HEK293 (cell line): ENCODE data around the gene RHEX.

Experiments
- CTCF ChIA-PET: fragments of 350-600 bp; formaldehyde crosslinking; extraction: SDS; loops from one replicate; lab custom pipeline; 2021; ENCODE audit warnings: antibody characterized with exemption; lab: Yijun Ruan, JAX
- POLR2A ChIA-PET: fragments of 300-600 bp; formaldehyde crosslinking; extraction: SDS; loops from one replicate; lab custom pipeline; 2020; ENCODE audit warnings: antibody characterized with exemption, inconsistent platforms; lab: Yijun Ruan, JAX
- H3K27ac ChIP-seq: fragments of 200-500 bp; sonication (Bioruptor generic); 2 replicates; pipeline ENCODE4 v1.5.1; 2014; ENCODE audit warnings: low read depth, low read length, control low read depth, inconsistent platforms; ENCODE audit errors: extremely low read depth
- H3K36me3 ChIP-seq, 2 experiments: fragments of 200-500 bp in 1 of 2; sonication (Bioruptor generic) in 1 of 2; 1 replicate in 1 of 2; 2 replicates in 1 of 2; pipeline ENCODE4 v1.5.1; 2014 to 2017; ENCODE audit warnings: inconsistent platforms in 2 of 2, low read length in 2 of 2; ENCODE audit not compliant: control insufficient read depth in 2 of 2, insufficient read depth in 1 of 2
- H3K4me1 ChIP-seq: fragments of 200-500 bp; sonication (Bioruptor generic); 2 replicates; pipeline ENCODE4 v1.5.1; 2014; ENCODE audit warnings: mild to moderate bottlenecking, low read length, inconsistent platforms; ENCODE audit not compliant: control insufficient read depth, insufficient read depth
- H3K4me3 ChIP-seq: 2 replicates; pipeline ENCODE4 v1.5.1; 2011; ENCODE audit warnings: low read depth, mild to moderate bottlenecking, control low read depth, low read length, moderate library complexity
- H3K9me3 ChIP-seq: fragments of 200-500 bp; sonication (Bioruptor generic); 2 replicates; pipeline ENCODE4 v1.5.1; 2014; ENCODE audit warnings: low read depth, low read length, inconsistent platforms; ENCODE audit not compliant: control insufficient read depth, insufficient read depth
- GLIS2 ChIP-seq: fragments of 450-650 bp; formaldehyde crosslinking; IDR thresholded peaks from 2 replicates; pipeline ENCODE4 v1.5.1; 2016; ENCODE audit warnings: missing biosample characterization, missing genetic modification characterization
- HOXD13 ChIP-seq: sonication (generic); formaldehyde crosslinking; IDR thresholded peaks from 2 replicates; pipeline ENCODE4 v1.8.0; 2022; ENCODE audit warnings: missing genetic modification reagents, borderline replicate concordance
- RBAK ChIP-seq: fragments of 450-650 bp; formaldehyde crosslinking; IDR thresholded peaks from 2 replicates; pipeline ENCODE4 v1.5.1; 2016; ENCODE audit warnings: missing biosample characterization, missing genetic modification characterization
- SP2 ChIP-seq: fragments of 450-650 bp; formaldehyde crosslinking; IDR thresholded peaks from 2 replicates; pipeline ENCODE4 v1.5.1; 2016; ENCODE audit warnings: missing biosample characterization, missing genetic modification characterization
- SP7 ChIP-seq: fragments of 450-650 bp; formaldehyde crosslinking; IDR thresholded peaks from 2 replicates; pipeline ENCODE4 v1.5.1; 2016; ENCODE audit warnings: missing biosample characterization, missing genetic modification characterization
- YY2 ChIP-seq: fragments of 450-650 bp; formaldehyde crosslinking; IDR thresholded peaks from 2 replicates; pipeline ENCODE4 v1.5.1; 2016; ENCODE audit warnings: missing biosample characterization, missing genetic modification characterization
- ZBTB7A ChIP-seq: fragments of 450-650 bp; formaldehyde crosslinking; IDR thresholded peaks from 2 replicates; pipeline ENCODE4 v1.5.1; 2016; ENCODE audit warnings: low read depth, missing biosample characterization, missing genetic modification characterization
- ZFP41 ChIP-seq: fragments of 450-650 bp; formaldehyde crosslinking; IDR thresholded peaks from 2 replicates; pipeline ENCODE4 v1.5.1; 2016; ENCODE audit warnings: missing biosample characterization, missing genetic modification characterization, borderline replicate concordance
- ZIC2 ChIP-seq: fragments of 450-650 bp; formaldehyde crosslinking; IDR thresholded peaks from 2 replicates; pipeline ENCODE4 v1.5.1; 2016; ENCODE audit warnings: missing biosample characterization, missing genetic modification characterization
- ZNF157 ChIP-seq: fragments of 450-650 bp; formaldehyde crosslinking; IDR thresholded peaks from 2 replicates; pipeline ENCODE4 v1.5.1; 2016; ENCODE audit warnings: missing biosample characterization, missing genetic modification characterization
- ZNF175 ChIP-seq: fragments of 450-650 bp; formaldehyde crosslinking; IDR thresholded peaks from 2 replicates; pipeline ENCODE4 v1.5.1; 2016; ENCODE audit warnings: missing biosample characterization, missing genetic modification characterization
- ZNF202 ChIP-seq: fragments of 450-650 bp; formaldehyde crosslinking; IDR thresholded peaks from 2 replicates; pipeline ENCODE4 v1.5.1; 2016; ENCODE audit warnings: missing biosample characterization, missing genetic modification characterization, borderline replicate concordance
- ZNF26 ChIP-seq: fragments of 450-650 bp; formaldehyde crosslinking; IDR thresholded peaks from 2 replicates; pipeline ENCODE4 v1.5.1; 2016; ENCODE audit warnings: missing biosample characterization, missing genetic modification characterization
- ZNF292 ChIP-seq: fragments of 450-650 bp; formaldehyde crosslinking; IDR thresholded peaks from 2 replicates; pipeline ENCODE4 v1.5.1; 2016; ENCODE audit warnings: low read depth, missing biosample characterization, missing genetic modification characterization, borderline replicate concordance
- ZNF335 ChIP-seq: fragments of 450-650 bp; formaldehyde crosslinking; conservative IDR thresholded peaks from 2 replicates; pipeline ENCODE4 v1.5.1; 2016; ENCODE audit warnings: missing biosample characterization, missing genetic modification characterization
- ZNF354C ChIP-seq: fragments of 450-650 bp; formaldehyde crosslinking; IDR thresholded peaks from 2 replicates; pipeline ENCODE4 v1.5.1; 2016; ENCODE audit warnings: missing biosample characterization, missing genetic modification characterization, low read depth, borderline replicate concordance
- ZNF529 ChIP-seq: fragments of 450-650 bp; formaldehyde crosslinking; IDR thresholded peaks from 2 replicates; pipeline ENCODE4 v1.5.1; 2017; ENCODE audit warnings: missing genetic modification characterization, missing biosample characterization; ENCODE audit not compliant: insufficient replicate concordance
- ZNF530 ChIP-seq: fragments of 450-650 bp; formaldehyde crosslinking; IDR thresholded peaks from 2 replicates; pipeline ENCODE4 v1.5.1; 2016; ENCODE audit warnings: low read depth, missing biosample characterization, missing genetic modification characterization
- ZNF624 ChIP-seq: fragments of 450-650 bp; formaldehyde crosslinking; IDR thresholded peaks from 2 replicates; pipeline ENCODE4 v1.5.1; 2017; ENCODE audit warnings: missing biosample characterization, missing genetic modification characterization
- ZNF658 ChIP-seq: fragments of 450-650 bp; formaldehyde crosslinking; IDR thresholded peaks from 2 replicates; pipeline ENCODE4; 2016; ENCODE audit warnings: missing biosample characterization, missing genetic modification characterization
- ZNF660 ChIP-seq: fragments of 450-650 bp; IDR thresholded peaks from 2 replicates; pipeline ENCODE4 v1.5.1; 2018; ENCODE audit warnings: missing biosample characterization, mild to moderate bottlenecking, missing genetic modification characterization
- ZNF692 ChIP-seq: fragments of 450-650 bp; formaldehyde crosslinking; IDR thresholded peaks from 2 replicates; pipeline ENCODE4 v1.5.1; 2016; ENCODE audit warnings: missing biosample characterization, missing genetic modification characterization
- ZNF792 ChIP-seq: fragments of 450-650 bp; formaldehyde crosslinking; IDR thresholded peaks from 2 replicates; pipeline ENCODE4 v1.5.1; 2016; ENCODE audit warnings: missing biosample characterization, missing genetic modification characterization
- TF ChIP-seq, protein P1 (sequence below): fragments of 450-650 bp; formaldehyde crosslinking; IDR thresholded peaks from 2 replicates; pipeline ENCODE4 v1.5.1; 2016; ENCODE audit warnings: missing biosample characterization, missing genetic modification characterization
- TF ChIP-seq, protein P2 (sequence below): fragments of 450-650 bp; formaldehyde crosslinking; conservative IDR thresholded peaks from 2 replicates; pipeline ENCODE4 v1.5.1; 2016; ENCODE audit warnings: low read depth, missing biosample characterization, missing genetic modification characterization

RHEX gene

DNA sequence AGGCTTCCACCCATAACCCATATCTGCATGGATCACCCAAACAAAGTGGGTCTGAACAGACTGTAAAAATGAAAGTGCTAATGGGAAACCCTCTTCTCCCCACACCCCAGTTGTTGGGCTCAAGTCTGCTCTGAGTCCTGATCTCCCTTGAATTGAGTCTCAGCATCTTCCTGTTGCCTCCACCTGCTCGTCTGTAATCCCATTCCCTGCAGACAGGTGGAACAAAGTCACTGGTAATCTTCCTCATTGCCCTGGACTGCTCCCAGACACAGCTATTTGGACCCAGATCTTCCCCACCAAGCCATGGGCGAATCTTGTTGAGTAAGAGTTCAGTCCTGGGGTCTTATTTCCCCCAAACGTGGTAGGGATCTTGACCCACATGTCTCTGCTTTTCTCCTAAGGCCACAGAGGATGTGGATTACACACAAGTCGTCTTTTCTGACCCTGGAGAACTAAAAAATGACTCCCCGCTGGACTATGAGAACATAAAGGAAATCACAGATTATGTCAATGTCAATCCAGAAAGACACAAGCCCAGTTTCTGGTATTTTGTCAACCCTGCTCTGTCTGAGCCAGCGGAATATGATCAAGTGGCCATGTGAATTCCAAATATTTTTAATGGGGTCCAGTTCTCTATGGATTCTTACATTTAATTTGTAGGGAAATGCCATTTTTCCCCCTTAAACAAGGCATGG lies 48.5 kb downstream of the RHEX start:
- POLR2A ChIA-PET, result no interaction called here
- H3K4me1 ChIP-seq, result no peaks in the 10 kb centered on the region
- CTCF ChIA-PET, result interaction anchor here (0.6 to 11.1 kb wide), 9 partner anchors 17 to 1018 kb away, joined by 3 to 151 read pairs (median 4); no protein-coding TSS in a partner anchor
- H3K36me3 ChIP-seq, result no peaks in the 10 kb centered on the region
- H3K4me3 ChIP-seq, result no peak overlapping the region
- H3K9me3 ChIP-seq, result no peaks in the 10 kb centered on the region
- no peak overlapping the region for H3K27ac ChIP-seq
- TF ChIP-seq, protein P1, sequence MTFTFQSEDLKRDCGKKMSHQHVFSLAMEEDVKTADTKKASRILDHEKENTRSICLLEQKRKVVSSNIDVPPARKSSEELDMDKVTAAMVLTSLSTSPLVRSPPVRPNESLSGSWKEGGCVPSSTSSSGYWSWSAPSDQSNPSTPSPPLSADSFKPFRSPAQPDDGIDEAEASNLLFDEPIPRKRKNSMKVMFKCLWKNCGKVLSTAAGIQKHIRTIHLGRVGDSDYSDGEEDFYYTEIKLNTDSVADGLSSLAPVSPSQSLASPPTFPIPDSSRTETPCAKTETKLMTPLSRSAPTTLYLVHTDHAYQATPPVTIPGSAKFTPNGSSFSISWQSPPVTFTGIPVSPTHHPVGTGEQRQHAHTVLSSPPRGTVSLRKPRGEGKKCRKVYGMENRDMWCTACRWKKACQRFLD (tag by site-specific recombination), result no peak
- TF ChIP-seq ZIC2 (tag by site-specific recombination) (no peak), SP2 (tag by site-specific recombination) (no peak), ZNF157 (tag by site-specific recombination) (no peak), ZNF292 (tag by site-specific recombination) (no peak), ZNF660 (no peak), ZNF202 (no peak), ZNF335 (tag by site-specific recombination) (no peak), ZNF692 (no peak), RBAK (no peak), GLIS2 (tag by site-specific recombination) (no peak), SP7 (no peak), ZNF530 (tag by site-specific recombination) (no peak), ZNF354C (tag by site-specific recombination) (no peak), YY2 (tag by site-specific recombination) (no peak)
- TF ChIP-seq, protein P2, sequence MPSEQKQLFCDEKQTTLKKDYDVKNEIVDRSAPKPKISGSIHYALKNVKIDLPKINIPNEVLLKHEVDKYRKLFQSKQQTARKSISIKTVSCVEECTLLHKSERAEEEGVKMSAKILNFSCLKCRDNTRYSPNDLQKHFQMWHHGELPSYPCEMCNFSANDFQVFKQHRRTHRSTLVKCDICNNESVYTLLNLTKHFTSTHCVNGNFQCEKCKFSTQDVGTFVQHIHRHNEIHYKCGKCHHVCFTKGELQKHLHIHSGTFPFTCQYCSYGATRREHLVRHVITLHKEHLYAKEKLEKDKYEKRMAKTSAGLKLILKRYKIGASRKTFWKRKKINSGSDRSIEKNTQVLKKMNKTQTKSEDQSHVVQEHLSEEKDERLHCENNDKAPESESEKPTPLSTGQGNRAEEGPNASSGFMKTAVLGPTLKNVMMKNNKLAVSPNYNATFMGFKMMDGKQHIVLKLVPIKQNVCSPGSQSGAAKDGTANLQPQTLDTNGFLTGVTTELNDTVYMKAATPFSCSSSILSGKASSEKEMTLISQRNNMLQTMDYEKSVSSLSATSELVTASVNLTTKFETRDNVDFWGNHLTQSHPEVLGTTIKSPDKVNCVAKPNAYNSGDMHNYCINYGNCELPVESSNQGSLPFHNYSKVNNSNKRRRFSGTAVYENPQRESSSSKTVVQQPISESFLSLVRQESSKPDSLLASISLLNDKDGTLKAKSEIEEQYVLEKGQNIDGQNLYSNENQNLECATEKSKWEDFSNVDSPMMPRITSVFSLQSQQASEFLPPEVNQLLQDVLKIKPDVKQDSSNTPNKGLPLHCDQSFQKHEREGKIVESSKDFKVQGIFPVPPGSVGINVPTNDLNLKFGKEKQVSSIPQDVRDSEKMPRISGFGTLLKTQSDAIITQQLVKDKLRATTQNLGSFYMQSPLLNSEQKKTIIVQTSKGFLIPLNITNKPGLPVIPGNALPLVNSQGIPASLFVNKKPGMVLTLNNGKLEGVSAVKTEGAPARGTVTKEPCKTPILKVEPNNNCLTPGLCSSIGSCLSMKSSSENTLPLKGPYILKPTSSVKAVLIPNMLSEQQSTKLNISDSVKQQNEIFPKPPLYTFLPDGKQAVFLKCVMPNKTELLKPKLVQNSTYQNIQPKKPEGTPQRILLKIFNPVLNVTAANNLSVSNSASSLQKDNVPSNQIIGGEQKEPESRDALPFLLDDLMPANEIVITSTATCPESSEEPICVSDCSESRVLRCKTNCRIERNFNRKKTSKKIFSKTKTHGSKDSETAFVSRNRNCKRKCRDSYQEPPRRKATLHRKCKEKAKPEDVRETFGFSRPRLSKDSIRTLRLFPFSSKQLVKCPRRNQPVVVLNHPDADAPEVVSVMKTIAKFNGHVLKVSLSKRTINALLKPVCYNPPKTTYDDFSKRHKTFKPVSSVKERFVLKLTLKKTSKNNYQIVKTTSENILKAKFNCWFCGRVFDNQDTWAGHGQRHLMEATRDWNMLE, result no peak

DNA sequence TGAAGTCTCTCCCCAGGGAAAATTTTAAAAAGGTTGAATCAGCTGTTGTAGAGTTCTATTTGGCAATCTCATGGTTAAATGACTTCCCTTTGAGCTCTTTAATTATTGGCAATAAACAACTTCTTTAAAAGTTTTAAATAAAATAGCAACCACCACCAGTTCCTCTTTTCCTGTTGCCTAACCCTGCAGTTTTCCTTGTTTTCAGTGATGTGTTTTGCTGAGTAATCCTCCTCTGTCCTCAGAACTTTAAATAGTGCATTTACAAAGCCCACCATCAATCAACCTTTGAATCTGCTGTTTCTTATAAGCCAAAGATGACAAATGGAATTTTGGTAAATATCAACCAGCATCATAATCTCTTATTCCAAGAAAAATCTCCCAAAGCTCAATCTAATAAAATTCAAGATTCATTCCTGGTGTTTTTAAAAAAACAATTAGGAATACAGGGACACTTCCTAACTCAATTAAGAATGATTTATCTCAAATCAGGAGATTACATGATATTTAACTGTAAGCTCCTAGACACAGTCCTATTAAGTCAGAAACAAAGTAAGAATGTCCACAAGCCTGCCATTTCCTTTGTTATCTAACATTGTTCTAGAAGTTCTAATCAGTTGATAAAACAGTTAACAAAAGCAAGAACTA lies 49.4 kb downstream of the RHEX start:
- H3K4me3 ChIP-seq, result no peak overlapping the region
- POLR2A ChIA-PET, result no interaction called here
- H3K36me3 ChIP-seq, result no peaks in the 10 kb centered on the region
- H3K4me1 ChIP-seq, result no peaks in the 10 kb centered on the region
- H3K9me3 ChIP-seq, result no peaks in the 10 kb centered on the region
- CTCF ChIA-PET, result interaction anchor here (0.6 to 11.1 kb wide), 5 partner anchors 71 to 1019 kb away, joined by 3 to 151 read pairs (median 9); no protein-coding TSS in a partner anchor
- H3K27ac ChIP-seq, result no peak overlapping the region
- no peak for TF ChIP-seq ZBTB7A
- TF ChIP-seq ZNF792, result no peak
- TF ChIP-seq ZNF292 (tag by site-specific recombination), result no peak
- no peak for TF ChIP-seq ZNF624 (tag by site-specific recombination)
- no peak for TF ChIP-seq ZNF26 (tag by site-specific recombination)
- no peak for TF ChIP-seq ZFP41
- no peak for TF ChIP-seq ZNF529
- TF ChIP-seq HOXD13 (CRISPR knock-in tag), result no peak
- TF ChIP-seq ZNF175 (tag by site-specific recombination), result no peak
- TF ChIP-seq ZNF658 (tag by site-specific recombination), result no peak
